ENCODE results near the gene TNS3.
"Not testable (repeated sequence)": the region's sequence is repeated elsewhere in the genome, so short reads cannot be mapped to it uniquely, and the experiment has no call there.

Gene TNS3

DNA sequence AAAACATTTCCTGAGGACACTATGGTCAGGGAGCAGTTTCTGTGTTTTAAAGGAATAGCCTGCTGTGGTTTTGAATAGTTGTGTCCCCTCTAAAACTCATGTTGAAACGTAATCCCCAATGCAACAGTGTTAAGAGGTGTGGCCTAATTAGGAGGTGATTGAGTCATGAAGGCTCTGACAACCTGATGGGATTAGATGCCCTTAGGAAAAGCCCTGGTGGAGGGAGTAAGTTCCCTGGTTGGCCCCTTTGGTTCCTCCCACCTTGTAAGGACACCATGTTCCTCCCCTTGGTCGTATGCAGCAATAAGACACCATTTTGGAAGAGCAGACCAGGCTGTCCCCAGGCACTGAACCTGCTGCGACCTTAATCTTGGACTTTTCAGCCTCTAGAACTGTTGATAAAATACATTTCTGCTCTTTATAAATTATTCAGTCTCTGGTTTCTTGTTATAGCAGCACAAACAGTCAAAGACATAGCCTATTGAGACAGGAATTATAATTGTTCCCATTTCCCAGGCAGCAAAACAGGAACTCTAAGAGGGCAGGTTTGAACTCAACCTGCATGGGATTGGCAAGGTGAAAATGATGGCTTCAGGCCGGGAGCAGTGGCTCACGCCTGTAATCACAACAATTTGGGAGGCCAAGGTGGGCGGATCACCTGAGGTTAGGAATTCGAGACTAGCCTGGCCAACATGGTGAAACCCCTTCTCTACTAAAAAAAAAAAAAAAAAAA, 20.5 kb upstream of the TNS3 start:
- DNase-seq: no peak

- no peak for DNase-seq
Measured at GRCh38 chr7:47601881-47602249, 20.0 kb upstream of the TNS3 start.

GRCh38 chr7:47601119-47601880, 19.4 kb upstream of the TNS3 start:
- no peak for DNase-seq

- no peak for DNase-seq
Measured at GRCh38 chr7:47600199-47601118, 18.5 kb upstream of the TNS3 start.

DNA sequence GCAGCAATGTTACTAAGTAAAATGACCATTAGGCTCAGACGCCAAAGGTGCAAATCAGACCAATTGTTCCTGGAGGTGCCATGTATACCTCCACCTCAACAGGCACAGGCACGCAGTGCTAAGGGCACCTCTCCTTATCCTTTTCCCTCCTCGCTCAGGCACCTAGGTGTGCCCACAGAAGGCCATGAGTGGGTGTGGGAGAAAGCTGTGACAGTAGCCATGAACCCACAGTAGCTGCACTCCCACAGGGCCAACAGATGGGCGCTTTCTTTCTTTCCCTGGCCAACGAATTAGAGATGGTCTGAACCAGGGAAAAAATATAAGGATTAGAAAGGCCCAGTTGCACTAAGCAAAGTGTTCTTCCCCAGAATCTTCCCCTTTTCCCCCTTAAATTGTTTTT, 15.5 kb upstream of the TNS3 start:
- no peak for DNase-seq

DNA sequence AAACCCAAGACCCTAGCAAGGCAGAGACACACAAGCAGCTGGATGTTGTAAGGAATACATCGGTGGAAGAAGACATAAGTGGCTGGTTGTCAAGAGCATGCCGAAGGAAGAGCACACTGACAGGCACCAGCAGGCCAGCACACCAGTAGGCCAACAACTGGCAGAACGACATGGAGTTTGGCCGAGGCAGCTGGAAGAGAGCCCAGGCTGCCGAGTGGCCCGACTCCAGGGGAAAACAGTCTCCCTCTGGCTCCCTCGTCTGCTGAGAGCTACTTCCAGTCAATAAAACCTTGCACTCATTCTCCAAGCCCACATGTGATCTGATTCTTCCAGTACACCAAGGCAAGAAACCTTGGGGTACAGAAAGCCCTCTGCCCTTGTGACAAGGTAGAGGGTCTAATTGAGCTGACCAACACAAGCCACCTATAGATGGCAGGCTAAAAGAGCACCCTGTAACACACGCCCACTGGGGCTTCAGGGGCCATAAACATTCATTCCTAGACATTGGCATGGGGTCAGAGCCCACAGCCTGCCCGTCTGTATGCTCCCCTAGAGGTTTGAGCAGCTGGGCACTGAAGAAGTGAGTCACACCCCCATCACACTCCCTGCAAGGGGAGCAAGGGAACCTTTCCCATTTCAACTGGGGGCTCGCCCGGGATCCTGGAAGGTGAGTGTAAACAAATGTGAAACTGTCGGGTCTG, 14.7 kb upstream of the TNS3 start:
- DNase-seq: no peak

DNA sequence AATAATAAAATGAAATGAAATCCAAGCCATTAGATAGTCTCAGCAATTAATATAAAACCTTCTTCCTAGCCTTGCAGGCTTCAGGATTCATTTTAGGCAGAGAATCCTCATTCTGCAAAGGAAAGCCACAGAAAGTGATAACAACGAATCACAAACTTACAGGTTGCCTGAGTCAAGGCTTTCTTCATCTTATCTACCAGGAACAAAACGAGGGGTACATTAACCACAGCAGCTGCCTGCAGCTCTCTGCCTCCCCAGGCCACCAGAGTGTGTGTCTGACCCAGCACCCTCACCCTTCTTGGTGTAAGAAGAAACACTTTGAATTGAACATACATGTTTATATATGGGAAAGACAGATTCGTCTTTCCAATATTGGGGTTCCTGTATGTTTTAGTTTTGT, 12.5 kb upstream of the TNS3 start:
- DNase-seq: no peak

DNA sequence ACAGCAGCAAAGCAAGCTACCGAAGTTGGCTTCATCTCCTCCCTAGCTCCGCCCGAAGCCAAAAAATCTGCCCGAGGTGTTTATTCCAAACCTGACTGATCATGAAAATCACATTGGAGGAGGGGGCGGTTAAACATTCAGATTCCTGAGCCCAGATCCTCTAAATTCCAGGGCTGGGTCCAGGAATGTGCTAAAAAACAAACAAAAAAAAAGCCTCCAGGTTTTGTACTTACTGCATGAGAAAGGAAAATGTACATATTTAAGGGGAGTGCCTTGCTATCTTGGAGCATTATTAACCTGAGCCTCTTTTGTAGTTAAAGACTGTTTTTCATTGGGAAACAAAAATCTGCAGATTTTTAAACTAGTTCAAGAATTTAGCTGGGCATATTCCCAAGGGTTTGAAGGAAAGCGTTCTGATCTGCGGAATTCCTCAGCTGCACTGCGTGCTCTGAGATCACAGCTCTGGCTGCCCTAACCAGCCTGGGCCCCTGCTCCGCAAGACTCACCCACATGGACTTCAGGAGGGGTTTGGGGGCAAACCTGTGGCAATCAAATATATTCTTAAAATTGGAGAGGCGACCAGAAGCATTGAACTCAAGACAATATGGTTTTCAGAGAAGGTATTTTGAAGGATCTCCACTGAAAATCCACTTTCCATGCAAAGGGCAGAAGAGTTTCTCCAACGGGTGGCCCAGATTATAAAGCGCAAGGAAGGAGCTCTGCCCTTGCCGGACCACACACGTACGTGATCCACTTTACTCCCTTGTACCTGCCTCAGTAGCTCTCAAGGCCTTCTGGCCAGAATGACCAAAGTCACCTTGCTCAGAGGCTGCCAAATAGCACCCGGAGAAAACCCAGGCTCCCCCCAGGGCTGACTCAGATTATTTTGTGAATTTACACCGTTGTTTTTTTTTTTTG, 10.0 kb upstream of the TNS3 start:
- no peak for DNase-seq

DNA sequence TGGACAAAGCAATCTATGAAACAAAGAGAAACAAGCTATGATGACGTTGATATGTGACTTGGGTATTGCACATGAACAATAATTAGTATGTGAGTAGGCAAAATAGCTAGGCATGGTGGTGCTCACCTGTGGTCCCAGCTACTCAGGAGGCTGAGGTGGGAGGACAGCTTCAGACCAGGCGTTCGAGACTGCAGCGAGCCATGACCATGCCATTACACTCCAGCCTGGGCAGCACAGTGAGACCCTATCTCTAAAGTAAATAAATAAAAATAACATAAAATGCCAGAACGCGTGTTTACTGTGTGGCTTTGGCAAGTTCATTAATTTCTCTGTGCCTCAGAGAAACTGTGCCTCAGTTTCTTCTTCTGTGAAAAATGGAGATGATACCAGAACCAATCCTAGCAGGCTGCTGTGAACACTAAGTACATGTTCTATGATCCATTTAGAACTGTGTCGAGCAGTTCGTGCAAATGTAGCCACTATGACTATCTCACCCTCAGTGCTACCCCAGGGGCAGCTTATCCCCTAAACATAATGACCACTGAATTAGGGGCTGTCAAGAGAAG, 9.3 kb upstream of the TNS3 start:
- DNase-seq: no peak

- not testable (repeated sequence) for DNase-seq
Measured at GRCh38 chr7:47590215-47590614, 8.3 kb upstream of the TNS3 start.

DNA sequence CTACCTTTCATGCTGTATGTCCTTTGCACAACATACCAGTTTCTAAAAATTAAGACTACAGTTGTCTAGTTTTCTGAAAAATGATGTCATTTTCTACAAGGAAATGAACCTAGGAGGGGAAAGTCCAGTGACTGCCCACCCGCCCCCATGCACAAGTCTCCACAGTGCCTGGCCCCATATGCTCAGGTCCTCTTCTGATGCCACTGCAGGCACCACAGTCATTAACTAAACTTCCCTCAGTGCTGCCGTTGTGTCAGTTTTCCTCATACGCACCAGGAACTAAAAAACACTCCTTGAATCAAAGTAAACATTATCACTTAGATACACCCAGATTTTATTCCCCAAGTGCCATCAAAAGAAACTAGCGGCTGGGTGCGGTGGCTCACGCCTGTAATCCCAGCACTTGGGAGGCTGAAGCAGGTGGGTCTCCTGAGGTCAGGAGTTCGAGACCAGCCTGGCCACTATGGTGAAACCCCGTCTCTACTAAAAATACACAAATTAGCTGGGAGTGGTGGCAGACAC, 6.9 kb upstream of the TNS3 start:
- no peak for DNase-seq

DNA sequence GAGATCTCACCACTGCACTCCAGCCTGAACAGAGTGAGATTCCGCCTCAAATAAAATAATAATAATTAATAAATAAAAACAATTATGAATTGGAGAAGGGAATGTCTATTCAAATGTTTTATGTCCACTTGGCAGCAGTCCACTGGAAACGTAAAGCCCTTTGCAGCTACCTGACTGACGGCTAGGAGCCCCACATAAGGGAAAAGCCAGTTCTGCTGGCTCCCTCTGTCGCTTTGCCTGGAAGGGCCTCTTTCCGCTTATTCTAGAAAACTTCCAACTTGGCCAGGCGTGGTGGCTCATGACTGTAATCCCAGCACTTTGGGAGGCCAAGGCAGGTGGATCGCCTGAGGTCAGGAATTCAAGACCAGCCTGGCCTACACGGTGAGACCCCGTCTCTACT, 6.1 kb upstream of the TNS3 start:
- DNase-seq: no peak

DNA sequence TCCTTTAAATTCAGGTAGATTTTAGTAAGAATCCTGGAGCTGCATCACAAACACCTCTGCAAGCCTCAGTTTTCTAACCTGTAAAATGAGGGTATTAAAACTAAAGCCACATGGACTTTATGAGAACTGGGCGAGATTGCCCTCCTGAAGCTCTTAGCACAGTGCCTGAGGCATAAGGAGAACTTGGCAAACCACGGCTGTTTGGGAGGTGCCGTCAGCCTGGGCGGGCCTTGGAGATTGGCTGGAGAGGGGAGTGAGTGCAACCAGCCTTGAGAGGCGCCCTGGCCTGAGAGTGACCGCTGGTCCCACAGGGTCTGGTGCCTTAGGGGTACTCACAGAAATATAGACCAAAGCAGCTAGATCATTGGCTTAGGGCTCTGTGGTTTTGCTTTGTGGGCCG, 5.4 kb upstream of the TNS3 start:
- no peak for DNase-seq

GRCh38 chr7:47586925-47587324, 5.0 kb upstream of the TNS3 start:
- DNase-seq: no peak

DNA sequence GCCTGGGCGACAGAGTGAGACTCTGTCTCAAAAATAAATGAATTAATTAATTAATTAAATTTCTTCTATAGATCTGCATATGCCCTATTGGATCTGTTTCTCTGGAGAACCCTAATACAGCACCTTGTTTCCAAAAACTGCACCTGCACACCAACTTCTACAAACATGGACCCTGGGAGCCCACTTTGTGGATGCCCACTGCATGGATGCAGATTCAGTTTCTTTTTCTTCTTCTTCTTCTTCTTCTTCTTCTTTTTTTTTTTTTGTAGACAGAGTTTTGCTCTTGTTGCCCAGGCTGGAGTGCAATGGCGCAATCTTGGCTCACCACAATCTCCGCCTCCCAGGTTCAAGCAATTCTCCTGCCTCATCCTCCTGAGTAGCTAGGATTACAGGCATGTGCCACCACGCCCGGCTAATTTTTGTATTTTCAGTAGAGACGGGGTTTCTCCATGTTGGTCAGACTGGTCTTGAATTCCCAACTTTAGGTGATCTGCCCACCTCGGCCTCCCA, 4.3 kb upstream of the TNS3 start:
- not testable (repeated sequence) for DNase-seq

GRCh38 chr7:47584536-47584895, 2.6 kb upstream of the TNS3 start:
- DNase-seq: no peak

GRCh38 chr7:47583739-47584535, 2.0 kb upstream of the TNS3 start:
- DNase-seq: no peak

GRCh38 chr7:47582764-47583738, 1.1 kb upstream of the TNS3 start:
- no peak for DNase-seq

DNA sequence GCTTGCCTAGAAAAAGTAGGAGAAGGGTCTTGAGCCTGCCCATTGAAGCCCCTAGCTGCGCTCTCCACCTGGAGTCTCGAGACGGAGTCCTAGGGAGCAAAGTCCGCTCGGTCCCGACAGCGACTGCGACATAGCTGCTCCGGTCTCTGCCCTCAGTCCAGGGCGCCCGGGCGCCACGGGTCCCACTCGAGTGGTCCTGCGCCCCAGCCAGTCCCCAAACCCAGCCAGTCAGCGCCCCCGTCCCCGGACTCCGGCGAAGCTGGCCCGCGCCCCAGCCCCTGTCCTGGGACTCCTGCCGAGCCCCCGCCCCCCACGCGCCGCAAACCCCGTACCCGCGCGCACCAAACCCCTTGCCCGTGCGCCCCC, 490 bp downstream of the TNS3 start:
- DNase-seq: no peak
